GM21360 (cell line): Measurements from ENCODE around the gene SDC3.
"Not testable (repeated sequence)": the region's sequence is repeated elsewhere in the genome, so short reads cannot be mapped to it uniquely, and the experiment has no call there.

Experiments
- ATAC-seq: cut with Tn5 transposase; IDR thresholded peaks from one replicate; pipeline ENCODE4 v1.9.1; 2021; ENCODE audit warnings: mild to moderate bottlenecking, moderate library complexity; ENCODE audit not compliant: unreplicated experiment

SDC3 gene

DNA sequence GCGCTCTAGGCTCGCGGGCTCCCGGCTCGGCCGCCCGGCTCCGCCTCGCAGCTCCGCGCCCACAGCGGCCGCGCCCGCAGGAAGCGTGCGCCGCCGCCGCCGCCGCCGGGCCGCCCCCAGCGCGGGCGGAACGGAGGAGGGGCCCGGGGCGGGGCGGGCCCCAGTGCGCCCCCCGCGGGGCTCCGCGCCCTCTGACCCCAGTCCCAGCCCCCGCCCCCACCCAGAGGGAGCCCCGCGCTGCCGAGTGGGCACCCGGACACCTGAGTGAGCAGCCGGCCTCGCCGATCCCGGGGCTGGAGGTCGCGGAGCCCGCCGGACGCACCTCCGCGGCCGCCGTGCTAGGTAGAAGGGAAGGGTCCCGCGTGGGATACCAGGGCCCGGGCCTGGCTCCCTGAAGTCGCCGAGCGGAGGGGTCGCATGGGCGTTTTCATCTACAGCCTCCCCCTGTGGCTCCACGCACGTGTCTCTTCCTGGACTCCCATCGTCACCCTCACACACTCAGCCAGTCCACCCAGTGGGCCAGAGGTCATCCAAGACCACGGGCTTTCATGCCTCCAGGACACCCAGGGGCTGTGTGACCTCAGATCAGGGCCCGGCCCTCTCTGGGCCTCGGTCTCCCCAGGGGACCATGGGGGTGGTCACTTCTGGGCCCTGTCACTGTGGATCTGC lies at the start of gene SDC3:
Gene SDC3, minus strand, starts transcription at position 63 of the 669 bp plus-strand sequence. CDS start 172 bp downstream, outside the sequence.
- ATAC-seq = no peak

- no peak for ATAC-seq
Measured at GRCh38 chr1:30957560-30958222, 49.1 kb upstream of the SDC3 start.

DNA sequence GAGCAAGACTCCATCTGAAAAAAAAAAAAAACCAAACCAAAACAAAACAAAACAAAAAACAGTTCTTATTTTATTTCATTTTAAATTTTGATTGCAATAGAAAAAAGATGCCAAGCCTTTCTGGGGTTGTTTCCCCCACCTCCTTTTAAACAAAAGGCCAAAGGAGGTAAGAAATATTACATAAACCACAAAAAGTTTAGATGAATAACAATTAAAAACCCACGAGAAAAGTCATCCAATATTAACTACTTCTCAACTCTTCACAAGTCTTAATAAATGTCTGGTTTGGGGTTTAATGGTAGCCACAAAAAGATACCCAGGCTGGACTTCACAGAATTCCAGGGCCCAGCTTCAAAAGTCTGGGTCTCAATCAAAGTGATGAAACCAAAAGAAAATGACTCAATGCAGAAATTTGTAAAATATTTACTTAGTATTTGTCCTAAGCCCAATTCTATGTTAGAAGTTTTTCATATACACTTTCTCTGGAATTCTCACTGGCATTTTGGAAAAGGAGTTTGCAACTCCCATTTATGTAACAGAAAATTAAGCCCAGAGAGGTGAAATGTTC lies 47.0 kb upstream of the SDC3 start:
- ATAC-seq = no peak

- ATAC-seq = no peak
Measured at GRCh38 chr1:30953685-30954084, 45.1 kb upstream of the SDC3 start.

- no peak for ATAC-seq
Measured at GRCh38 chr1:30952098-30952497, 43.5 kb upstream of the SDC3 start.

GRCh38 chr1:30950700-30951099 lies 42.1 kb upstream of the SDC3 start:
- no peak for ATAC-seq

DNA sequence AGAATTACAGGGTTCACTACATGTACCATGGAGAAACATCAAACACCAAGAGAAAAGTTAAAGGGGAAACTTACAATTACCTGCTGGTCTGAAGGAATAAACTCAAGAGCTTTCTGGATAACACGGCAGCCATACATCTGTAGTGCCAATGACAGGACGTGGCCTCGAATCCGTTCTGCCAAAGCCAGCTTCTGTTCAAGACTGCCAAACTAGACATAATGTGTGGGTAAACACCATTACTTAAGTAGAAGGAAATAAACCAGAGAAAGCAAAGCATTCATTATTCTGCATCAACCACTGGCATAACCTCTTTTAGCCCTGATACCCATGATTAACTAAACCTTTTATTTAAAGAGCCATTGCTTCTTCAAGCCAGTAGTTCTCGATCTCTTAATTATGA lies 41.5 kb upstream of the SDC3 start:
- no peak for ATAC-seq

- ATAC-seq = not testable (repeated sequence)
Measured at GRCh38 chr1:30949487-30949838, 40.9 kb upstream of the SDC3 start.

GRCh38 chr1:30948813-30949486 lies 40.4 kb upstream of the SDC3 start:
- ATAC-seq = not testable (repeated sequence)

GRCh38 chr1:30948278-30948677 lies 39.7 kb upstream of the SDC3 start:
- no peak for ATAC-seq

DNA sequence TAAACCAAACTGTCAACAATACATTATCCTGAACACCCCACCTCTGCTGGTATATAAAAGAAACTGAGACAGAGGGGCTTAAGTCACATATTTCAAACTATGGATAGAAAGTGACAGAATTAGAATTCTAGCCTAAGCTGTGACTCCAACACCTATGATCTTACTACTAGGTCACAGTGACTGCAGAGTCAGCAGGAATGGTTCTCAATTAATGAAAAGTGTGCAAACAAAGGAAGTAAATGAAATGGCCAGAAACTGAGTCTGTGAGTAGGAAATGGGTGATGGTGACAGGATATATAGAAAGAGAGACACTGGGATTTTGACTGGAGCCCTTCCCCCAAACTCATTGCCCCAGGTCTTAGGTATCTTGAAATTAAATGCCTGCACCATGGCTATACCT lies 38.7 kb upstream of the SDC3 start:
- ATAC-seq = no peak

DNA sequence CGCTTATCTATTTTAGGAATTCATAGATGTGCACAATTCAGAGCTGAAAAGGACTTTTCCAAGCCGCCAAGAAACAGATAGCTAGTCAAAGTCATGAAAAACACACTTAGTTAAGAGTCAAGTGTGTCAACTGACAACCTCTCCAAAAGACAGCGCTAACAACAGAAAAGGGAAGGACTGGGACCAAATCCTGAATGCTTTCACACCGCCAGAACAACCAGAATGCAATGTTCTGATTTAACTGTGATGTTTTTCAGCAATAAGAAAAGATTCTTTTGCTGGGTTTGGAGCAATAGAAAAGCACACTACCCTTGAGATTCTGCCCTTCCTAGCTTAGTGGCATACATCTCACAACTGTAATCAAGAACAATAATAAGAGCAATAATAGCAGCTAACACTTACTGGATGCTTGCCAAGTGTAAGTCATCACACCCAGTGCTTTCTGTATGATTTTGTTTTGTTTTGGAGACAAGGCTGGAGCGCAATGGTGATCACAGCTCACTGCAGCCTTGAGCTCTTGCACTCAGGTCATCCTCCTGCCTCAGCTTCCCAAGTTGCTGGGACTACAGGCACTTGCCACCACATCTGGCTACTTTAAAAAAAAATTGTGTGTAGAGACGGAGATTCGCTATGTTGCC lies 33.9 kb upstream of the SDC3 start:
- no peak for ATAC-seq

GRCh38 chr1:30940541-30940940 lies 32.0 kb upstream of the SDC3 start:
- no peak for ATAC-seq

DNA sequence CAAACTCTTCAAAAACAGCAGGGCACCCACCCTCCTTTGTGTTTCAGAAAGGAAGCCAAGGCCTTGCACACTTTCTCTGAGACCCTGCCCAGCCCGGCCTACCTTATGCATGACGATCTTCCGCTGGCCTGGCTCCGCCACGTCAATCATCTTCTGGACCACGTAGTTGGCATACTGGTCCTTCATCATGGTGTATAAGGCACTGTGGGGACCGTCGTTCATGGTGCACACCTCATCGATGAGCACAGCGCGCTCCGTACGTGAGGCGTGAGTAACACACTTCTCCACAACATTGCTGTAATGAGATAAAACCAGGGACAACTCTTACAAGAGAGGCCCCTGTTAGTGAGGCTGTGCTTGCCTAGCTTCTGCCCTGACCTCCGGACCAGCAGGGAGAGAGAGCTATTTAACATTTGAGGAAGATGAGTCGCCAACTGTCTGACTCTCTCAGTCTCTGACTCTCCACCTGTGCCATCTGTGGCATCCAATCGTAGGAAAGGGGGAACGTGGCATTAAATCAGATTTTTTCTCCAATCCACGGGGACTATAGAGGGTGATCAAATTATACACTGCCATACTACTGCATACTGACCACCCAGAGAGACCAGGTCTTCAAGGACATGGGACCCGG lies 28.1 kb upstream of the SDC3 start:
- no peak for ATAC-seq

- not testable (repeated sequence) for ATAC-seq
Measured at GRCh38 chr1:30935758-30936157, 27.2 kb upstream of the SDC3 start.

GRCh38 chr1:30934613-30935012 lies 26.1 kb upstream of the SDC3 start:
- ATAC-seq = no peak

DNA sequence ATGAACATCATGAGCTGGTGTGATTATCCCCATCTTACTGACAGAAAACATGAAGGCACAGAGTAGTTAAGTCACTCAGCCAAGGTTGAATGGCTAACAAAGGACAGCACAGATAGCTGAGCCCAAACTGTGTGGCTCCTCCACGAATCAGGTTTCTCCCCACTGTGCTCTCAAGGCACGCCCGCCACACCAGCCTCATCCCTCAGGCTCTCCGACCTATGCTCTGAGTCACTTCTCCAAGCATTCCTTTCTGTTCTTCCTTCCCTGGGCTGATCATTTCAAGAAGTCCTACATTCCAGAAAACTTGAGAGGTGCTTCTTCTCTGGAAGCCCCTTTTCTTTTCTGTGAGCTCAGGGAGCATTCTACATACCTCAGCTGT lies 25.3 kb upstream of the SDC3 start:
- no peak for ATAC-seq

GRCh38 chr1:30930631-30931173 lies 22.1 kb upstream of the SDC3 start:
- ATAC-seq = no peak

DNA sequence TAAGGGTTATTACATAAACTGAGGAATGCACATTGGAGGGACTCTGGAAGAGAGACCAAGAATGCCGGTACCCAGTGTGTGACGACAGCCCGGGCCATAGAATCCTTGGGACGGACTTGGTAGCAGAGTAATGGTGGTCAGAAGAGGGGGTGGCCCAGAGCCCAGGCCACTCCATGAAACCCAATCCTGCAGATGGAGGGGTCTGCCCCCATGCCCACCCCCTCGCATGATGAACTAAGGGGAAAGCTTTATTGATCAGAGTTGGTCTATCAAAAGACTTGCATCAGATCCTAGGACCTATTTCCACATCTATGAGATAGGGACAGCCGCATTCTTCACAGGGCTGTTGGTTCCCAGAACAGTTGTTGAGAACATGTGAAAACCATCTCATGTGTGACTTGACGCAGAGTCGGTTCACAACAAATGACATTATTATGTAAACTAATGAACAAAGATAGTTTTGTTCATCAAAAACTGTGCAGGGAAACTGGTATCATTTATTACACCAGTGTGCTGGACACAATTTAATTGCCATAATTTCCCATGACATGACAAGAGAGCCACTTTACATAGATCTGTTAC lies 21.5 kb upstream of the SDC3 start:
- ATAC-seq = no peak

GRCh38 chr1:30929135-30929889 lies 20.8 kb upstream of the SDC3 start:
- ATAC-seq = no peak
